Panc1 (cell line): ENCODE results near the gene CACNA1C.

Experiments
- POLR2AphosphoS5 ChIP-seq: IDR thresholded peaks from 2 replicates; pipeline ENCODE4 v1.6.1; 2012; ENCODE audit warnings: mild to moderate bottlenecking, low read depth, low read length, moderate library complexity
- SIN3A ChIP-seq: IDR thresholded peaks from 2 replicates; pipeline ENCODE4 v1.6.1; 2012; ENCODE audit warnings: low read depth, mild to moderate bottlenecking, low read length, moderate library complexity, borderline replicate concordance; ENCODE audit not compliant: insufficient read depth
- TCF7L2 ChIP-seq: IDR thresholded peaks from 2 replicates; pipeline ENCODE4 v1.6.1; 2011; ENCODE audit warnings: mild to moderate bottlenecking, low read depth, low read length, inconsistent platforms
- TF ChIP-seq, protein P1 (sequence below): fragments of 450-650 bp; IDR thresholded peaks from 2 replicates; pipeline ENCODE4 v1.5.1; 2017; ENCODE audit warnings: mild to moderate bottlenecking
- TF ChIP-seq, protein P2 (sequence below), 2 experiments: IDR thresholded peaks; 2 replicates each; pipeline ENCODE4 v1.6.1; 2011 to 2012; ENCODE audit warnings: low read depth in 2 of 2, control low read depth in 1 of 2, low read length in 1 of 2, mild to moderate bottlenecking in 1 of 2, moderate library complexity in 1 of 2; ENCODE audit not compliant: insufficient read depth in 1 of 2

DNA sequence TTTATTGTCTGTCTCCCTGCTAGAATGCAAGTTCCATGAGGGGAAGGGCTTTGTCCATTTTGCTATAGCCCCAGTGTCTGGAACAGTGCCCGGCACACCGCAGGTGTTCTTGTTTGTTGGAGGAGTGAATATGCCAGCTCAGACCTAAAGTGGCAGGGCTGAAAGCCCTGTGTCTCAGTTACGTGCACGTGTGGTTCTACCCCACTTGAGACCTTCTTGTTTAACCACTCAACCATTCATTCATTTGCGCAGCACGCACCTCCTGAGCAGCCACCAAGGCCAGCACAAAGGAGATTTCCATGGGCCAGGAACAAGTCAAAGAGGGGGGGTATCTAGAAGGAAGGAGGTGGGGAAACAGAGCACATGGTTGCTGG lies 404.0 kb downstream of the CACNA1C start:
- TF ChIP-seq, protein P1, sequence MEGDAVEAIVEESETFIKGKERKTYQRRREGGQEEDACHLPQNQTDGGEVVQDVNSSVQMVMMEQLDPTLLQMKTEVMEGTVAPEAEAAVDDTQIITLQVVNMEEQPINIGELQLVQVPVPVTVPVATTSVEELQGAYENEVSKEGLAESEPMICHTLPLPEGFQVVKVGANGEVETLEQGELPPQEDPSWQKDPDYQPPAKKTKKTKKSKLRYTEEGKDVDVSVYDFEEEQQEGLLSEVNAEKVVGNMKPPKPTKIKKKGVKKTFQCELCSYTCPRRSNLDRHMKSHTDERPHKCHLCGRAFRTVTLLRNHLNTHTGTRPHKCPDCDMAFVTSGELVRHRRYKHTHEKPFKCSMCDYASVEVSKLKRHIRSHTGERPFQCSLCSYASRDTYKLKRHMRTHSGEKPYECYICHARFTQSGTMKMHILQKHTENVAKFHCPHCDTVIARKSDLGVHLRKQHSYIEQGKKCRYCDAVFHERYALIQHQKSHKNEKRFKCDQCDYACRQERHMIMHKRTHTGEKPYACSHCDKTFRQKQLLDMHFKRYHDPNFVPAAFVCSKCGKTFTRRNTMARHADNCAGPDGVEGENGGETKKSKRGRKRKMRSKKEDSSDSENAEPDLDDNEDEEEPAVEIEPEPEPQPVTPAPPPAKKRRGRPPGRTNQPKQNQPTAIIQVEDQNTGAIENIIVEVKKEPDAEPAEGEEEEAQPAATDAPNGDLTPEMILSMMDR: no peak
- TF ChIP-seq, protein P2, sequence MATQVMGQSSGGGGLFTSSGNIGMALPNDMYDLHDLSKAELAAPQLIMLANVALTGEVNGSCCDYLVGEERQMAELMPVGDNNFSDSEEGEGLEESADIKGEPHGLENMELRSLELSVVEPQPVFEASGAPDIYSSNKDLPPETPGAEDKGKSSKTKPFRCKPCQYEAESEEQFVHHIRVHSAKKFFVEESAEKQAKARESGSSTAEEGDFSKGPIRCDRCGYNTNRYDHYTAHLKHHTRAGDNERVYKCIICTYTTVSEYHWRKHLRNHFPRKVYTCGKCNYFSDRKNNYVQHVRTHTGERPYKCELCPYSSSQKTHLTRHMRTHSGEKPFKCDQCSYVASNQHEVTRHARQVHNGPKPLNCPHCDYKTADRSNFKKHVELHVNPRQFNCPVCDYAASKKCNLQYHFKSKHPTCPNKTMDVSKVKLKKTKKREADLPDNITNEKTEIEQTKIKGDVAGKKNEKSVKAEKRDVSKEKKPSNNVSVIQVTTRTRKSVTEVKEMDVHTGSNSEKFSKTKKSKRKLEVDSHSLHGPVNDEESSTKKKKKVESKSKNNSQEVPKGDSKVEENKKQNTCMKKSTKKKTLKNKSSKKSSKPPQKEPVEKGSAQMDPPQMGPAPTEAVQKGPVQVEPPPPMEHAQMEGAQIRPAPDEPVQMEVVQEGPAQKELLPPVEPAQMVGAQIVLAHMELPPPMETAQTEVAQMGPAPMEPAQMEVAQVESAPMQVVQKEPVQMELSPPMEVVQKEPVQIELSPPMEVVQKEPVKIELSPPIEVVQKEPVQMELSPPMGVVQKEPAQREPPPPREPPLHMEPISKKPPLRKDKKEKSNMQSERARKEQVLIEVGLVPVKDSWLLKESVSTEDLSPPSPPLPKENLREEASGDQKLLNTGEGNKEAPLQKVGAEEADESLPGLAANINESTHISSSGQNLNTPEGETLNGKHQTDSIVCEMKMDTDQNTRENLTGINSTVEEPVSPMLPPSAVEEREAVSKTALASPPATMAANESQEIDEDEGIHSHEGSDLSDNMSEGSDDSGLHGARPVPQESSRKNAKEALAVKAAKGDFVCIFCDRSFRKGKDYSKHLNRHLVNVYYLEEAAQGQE (IDR thresholded peaks at IDR 0.05; ENCODE audit: insufficient read depth in 1 of 2, low read depth in 2 of 2, low read length in 1 of 2): no peak
- TF ChIP-seq SIN3A (no peak), POLR2AphosphoS5 (no peak), TCF7L2 (no peak)
